Stimulated activated effector memory CD8-positive, alpha-beta T cell treated with anti-CD3 and anti-CD28 coated beads, Interleukin-12 subunit alpha, Interleukin-12 subunit beta, amount 100 ng/mL, for 72 hours (primary cell): ENCODE data around the gene UBA5.

Experiments
- ATAC-seq: fragments of 150-1000 bp; cut with Tn5 transposase; 2 replicates; pipeline ENCODE4 v1.10.0; 2021
- DNase-seq, 2 donors: peaks; one replicate each; pipeline ENCODE4 v3.0.0; 2021 to 2022; ENCODE audit warnings: low spot score in 2 of 2
- H3K27ac Mint-ChIP-seq: one replicate; pipeline ENCODE4 v1.8.0; 2022; ENCODE audit warnings: mild to moderate bottlenecking, mixed read lengths
- H3K36me3 Mint-ChIP-seq: one replicate; pipeline ENCODE4 v1.8.0; 2022; ENCODE audit warnings: mild to moderate bottlenecking, mixed read lengths
- H3K4me1 Mint-ChIP-seq: one replicate; pipeline ENCODE4 v1.8.0; 2022; ENCODE audit warnings: mixed read lengths
- H3K4me3 Mint-ChIP-seq: one replicate; pipeline ENCODE4 v1.8.0; 2022; ENCODE audit warnings: mild to moderate bottlenecking, mixed read lengths
- H3K9me3 Mint-ChIP-seq: one replicate; pipeline ENCODE4 v1.8.0; 2022; ENCODE audit warnings: mixed read lengths

UBA5 gene

DNA sequence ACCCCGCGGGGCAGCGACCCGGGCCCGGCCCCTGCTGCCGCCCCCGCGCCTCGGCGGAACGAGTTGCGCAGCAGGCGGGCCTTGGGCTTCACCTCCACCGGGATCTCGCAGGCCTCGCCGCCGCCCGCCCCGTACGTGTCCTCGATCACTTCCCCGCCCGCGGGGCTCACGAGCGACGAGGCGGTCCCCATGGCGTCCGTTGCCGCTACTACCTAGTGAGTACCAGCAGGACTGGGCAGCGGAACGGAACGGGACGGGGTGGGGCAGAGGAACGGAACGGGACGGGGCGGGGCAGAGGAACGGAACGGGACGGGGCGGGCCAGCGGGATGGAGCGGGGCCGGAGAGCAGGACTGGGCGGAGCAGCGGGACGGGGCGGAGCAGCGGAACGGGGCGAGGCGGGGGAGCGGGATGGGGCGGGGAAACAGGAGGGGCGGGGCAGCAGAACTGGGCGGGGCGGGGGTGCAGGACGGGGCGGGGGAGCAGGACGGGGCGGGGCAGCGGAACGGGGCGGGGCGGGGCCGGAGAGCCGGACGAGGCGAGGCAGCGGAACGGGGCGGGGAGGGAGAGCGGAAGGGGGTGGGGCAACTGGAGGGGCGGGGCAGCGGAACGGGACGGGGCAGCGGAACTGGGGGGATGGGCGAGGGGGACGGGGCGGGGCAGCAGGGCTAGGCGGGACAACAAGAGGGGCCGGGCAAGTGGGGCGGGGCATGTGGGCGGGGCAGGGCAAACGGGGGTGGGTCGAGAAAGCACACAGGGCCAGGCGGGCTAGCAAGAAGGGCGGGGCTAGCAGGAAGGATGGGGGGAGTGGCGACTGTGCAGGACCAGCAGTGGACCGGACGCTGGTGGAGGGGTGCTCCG lies 62.3 kb downstream of the UBA5 start, which contains the start of gene NPHP3:
Gene NPHP3 (minus strand): TSS at position 245 of the 859 bp plus-strand sequence. CDS start 54 bp downstream, at position 191.
- H3K9me3 Mint-ChIP-seq: no peaks in the 10 kb centered on the region
- H3K36me3 Mint-ChIP-seq: peaks cover 27% of the 10 kb centered on the region
- DNase-seq (peak; percentile 75 to 93), ATAC-seq (peak; percentile 89)
- peak within 1 kb of the TSS; percentile 90 for H3K4me3 Mint-ChIP-seq
- peak within 1 kb of the TSS; percentile 95 for H3K27ac Mint-ChIP-seq
- H3K4me1 Mint-ChIP-seq: peaks cover 20% of the 10 kb centered on the region

DNA sequence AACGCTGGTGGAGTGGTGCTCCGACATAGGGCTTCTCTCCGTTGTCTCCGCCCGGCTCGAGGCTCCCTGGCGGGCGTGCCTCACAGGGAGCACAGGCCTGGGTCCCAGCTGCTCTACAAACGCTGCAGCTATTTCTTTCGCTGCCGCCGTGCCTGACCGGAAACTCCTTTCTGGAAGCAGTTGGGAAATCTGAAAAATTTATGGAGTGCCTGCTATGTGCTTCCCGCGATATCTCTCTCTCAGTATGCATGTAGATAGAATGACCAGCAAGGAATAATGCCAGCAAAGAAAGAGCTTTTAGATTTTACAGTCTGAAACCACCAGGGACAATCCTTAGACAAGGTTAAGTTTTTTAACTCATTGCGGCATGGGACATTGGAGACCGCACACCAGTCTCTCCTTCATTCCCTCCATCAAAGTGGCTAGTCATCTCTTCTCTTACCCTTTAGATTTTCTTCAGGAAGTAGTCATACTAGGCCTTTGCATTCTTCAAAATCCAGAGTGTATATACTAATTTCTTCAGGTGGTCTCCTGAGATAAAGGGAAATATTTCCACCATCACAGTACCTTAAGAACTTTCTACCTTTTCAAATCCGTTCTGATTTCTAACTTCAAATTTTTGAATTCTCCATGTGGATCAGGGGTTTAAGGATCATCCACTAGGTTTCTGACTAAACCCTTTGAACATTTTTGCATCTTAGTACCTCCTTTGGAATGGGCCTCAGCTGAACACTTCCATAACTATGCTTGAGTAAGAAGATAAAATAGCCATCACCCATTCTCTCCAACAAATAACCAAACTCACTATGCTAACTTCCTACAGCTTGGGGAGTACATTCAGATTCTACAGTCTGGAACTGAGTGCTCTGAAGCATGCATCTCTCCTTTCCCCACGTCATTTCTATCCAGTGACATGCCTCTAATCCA lies 63.2 kb downstream of the UBA5 start:
- H3K4me3 Mint-ChIP-seq: peak overlapping the region; percentile 90
- H3K9me3 Mint-ChIP-seq: no peaks in the 10 kb centered on the region
- DNase-seq: no peak
- H3K27ac Mint-ChIP-seq: peak overlapping the region; percentile 54
- no peak for ATAC-seq
- peaks cover 18% of the 10 kb centered on the region for H3K36me3 Mint-ChIP-seq
- peaks cover 20% of the 10 kb centered on the region for H3K4me1 Mint-ChIP-seq

DNA sequence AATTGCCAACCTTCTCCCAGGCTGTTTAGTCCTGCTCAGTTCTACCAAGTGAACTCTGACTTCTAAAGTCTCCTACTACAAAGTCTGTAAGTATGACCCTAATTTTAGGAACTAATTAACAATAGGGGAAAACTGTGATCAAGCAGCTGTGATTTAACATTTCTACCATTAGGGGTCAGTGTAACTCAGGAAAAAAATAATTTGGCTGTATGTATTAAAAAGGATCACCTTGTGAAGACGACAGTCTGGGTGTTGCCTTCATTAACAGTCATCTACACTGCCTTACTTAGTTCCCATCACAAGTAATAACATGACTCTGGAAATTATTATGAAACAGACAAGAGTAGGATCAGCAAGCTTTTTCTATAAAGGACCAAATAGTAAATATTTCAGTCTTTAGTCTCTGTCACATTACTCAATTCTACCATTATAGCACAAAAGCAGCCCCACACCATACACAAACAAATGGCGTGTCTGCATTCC lies 66.3 kb downstream of the UBA5 start:
- Mint-ChIP-seq H3K9me3 (no peaks in the 10 kb centered on the region), H3K36me3 (peaks cover 5% of the 10 kb centered on the region), H3K4me3 (no peak overlapping the region), H3K4me1 (peaks cover 2% of the 10 kb centered on the region), H3K27ac (no peak overlapping the region)
- ATAC-seq (no peak), DNase-seq (no peak)
